Measurements from ENCODE around the gene TTLL9.

Gene TTLL9

DNA sequence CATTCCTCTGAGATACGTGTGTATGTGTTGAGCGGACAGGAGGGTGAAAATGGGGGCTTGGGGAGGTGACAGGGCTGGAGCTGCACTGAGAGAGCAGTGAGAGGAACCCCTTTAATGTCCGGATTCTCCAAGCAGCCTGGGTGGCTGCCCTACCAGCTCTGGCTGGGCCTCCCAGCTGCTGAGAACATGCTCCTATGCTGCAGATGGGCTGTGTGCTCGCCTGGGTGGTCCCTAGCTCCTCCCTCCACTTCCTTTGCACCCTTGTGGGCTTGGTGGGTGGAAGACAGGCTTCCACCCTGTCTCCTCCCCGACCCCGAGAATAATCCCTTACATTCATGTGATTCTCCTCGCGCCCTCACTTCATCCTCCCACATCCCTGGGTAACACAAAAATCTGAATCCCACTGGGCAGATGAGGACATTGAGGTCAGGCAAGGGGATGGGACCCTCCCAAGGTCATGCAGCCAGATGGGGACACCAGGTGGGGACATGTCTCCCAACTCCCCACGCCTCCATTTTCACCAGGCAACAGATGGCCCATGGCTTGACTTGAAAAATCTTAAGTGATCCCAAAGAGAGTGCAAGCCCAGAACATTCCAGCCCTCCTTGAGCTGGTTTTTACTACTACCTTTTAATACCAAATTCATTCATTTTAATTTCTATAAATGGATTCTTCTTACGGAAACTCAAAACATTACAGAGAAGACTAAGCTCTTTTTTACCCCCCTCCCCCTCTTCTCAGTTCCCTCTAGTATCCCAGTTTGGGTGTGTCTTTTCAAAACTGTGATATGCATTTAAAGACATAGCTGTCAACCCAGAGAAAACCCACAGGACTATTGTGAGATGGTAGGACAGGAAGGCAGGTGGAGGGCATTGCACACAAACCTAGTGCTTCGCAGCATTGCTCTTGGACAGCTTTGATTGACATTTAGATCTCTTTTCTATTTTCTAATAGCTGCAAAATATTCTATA is 86.4 kb downstream of the TTLL9 start:
- TF ChIP-seq, protein P1, sequence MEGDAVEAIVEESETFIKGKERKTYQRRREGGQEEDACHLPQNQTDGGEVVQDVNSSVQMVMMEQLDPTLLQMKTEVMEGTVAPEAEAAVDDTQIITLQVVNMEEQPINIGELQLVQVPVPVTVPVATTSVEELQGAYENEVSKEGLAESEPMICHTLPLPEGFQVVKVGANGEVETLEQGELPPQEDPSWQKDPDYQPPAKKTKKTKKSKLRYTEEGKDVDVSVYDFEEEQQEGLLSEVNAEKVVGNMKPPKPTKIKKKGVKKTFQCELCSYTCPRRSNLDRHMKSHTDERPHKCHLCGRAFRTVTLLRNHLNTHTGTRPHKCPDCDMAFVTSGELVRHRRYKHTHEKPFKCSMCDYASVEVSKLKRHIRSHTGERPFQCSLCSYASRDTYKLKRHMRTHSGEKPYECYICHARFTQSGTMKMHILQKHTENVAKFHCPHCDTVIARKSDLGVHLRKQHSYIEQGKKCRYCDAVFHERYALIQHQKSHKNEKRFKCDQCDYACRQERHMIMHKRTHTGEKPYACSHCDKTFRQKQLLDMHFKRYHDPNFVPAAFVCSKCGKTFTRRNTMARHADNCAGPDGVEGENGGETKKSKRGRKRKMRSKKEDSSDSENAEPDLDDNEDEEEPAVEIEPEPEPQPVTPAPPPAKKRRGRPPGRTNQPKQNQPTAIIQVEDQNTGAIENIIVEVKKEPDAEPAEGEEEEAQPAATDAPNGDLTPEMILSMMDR (IDR thresholded peaks at IDR 0.05) = no peak

- TF ChIP-seq, protein P1 (IDR thresholded peaks at IDR 0.05) = no peak
Observed at GRCh38 chr20:31962761-31963160, 92.3 kb downstream of the TTLL9 start.

DNA sequence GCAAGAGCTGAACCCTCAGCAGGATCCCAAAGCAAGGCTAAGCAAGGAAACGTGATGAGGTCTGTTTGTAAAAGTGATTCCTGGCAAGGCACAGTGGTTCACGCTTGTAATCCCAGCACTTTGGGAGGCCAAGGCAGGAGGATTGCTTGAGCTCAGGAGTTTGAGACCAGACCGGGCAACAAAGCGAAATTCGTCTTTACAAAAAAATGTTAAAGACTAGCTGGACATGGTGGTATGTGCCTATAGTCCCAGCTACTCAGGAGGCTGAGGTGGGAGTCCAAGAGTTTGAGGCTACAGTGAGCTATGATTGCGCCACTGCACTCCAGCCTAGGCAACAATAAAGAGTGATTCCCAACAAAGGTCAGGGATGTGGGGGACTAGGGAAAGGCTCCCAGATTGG is 93.5 kb downstream of the TTLL9 start:
- TF ChIP-seq, protein P1 (IDR thresholded peaks at IDR 0.05) = no peak

GRCh38 chr20:31966991-31967655 is 96.7 kb downstream of the TTLL9 start:
- TF ChIP-seq, protein P1 (IDR thresholded peaks at IDR 0.05) = no peak

DNA sequence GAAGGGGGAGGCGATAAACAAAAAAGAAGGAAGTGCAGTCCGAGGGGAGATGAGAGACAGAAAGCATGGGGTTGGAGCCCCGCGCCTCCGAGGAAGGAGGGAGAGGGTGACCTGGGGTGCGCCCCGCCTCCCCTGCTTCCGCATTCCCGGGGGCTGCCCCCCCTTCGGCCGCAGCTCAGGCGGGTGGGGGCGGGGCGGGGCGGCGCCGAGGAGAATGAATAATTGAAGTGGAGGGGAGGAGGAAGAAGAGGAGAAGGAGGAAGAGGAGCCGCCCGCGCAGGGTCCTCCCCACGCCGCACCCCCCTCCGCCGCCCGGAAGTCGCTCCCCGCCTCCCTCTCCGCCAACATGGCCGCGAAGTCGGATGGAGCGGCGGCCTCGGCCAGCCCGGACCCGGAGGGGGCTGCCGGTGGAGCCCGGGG is 97.4 kb downstream of the TTLL9 start, which contains the start of gene XKR7:
Gene XKR7 (plus strand): TSS at position 322 of the 420 bp plus-strand sequence. CDS start 25 bp downstream, at position 347.
- TF ChIP-seq, protein P1 (IDR thresholded peaks at IDR 0.05) = no peak

GRCh38 chr20:31968291-31969126 is 98.1 kb downstream of the TTLL9 start:
- TF ChIP-seq, protein P1 (IDR thresholded peaks at IDR 0.05) = no peak

DNA sequence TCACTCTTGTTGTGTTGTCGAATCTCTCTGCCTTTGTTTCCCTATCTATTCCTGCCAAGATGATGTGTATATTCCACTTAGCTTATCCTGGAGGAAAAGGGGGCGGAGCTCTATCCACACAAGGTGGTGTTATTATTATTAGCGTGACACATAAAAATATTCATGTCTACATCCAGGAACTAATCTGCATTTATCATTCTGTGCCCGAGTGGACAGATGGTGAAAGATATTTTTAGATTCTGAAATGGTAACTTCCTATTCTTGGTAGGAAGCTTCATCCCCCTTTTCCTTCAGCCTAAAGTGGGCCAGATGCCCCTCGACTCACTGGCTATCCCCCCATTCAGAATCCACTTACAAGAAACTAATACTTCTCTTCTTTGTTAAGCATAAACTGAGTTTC is 99.6 kb downstream of the TTLL9 start:
- TF ChIP-seq, protein P1 (IDR thresholded peaks at IDR 0.05) = no peak

All from LNCAP (cell line).